ENCODE measurements around the gene CEACAM21.
"Not testable (repeated sequence)": the region's sequence is repeated elsewhere in the genome, so short reads cannot be mapped to it uniquely, and the experiment has no call there.

The CEACAM21 gene

GRCh38 chr19:41548954-41549688 lies 26.8 kb upstream of the CEACAM21 start:
- no peak for DNase-seq (ENCODE audit: low read depth in 2 of 3, low spot score in 2 of 3)

- DNase-seq (ENCODE audit: low read depth in 2 of 3, low spot score in 2 of 3), result no peak
Measured at GRCh38 chr19:41549884-41550283, 26.1 kb upstream of the CEACAM21 start.

- DNase-seq (ENCODE audit: low read depth in 2 of 3, low spot score in 2 of 3), result no peak
Measured at GRCh38 chr19:41551212-41551610, 24.8 kb upstream of the CEACAM21 start.

GRCh38 chr19:41551711-41552110 lies 24.3 kb upstream of the CEACAM21 start:
- DNase-seq (ENCODE audit: low read depth in 2 of 3, low spot score in 2 of 3), result no peak

- DNase-seq (ENCODE audit: low read depth in 2 of 3, low spot score in 2 of 3), result no peak
Measured at GRCh38 chr19:41552558-41552957, 23.4 kb upstream of the CEACAM21 start.

GRCh38 chr19:41553804-41554203 lies 22.2 kb upstream of the CEACAM21 start:
- no peak for DNase-seq (ENCODE audit: low read depth in 2 of 3, low spot score in 2 of 3)

- DNase-seq (ENCODE audit: low read depth in 2 of 3, low spot score in 2 of 3), result no peak
Measured at GRCh38 chr19:41554907-41555306, 21.1 kb upstream of the CEACAM21 start.

- DNase-seq (ENCODE audit: low read depth in 2 of 3, low spot score in 2 of 3), result no peak
Measured at GRCh38 chr19:41555748-41556147, 20.2 kb upstream of the CEACAM21 start.

- DNase-seq (ENCODE audit: low read depth in 2 of 3, low spot score in 2 of 3), result no peak
Measured at GRCh38 chr19:41563854-41564514, 12.0 kb upstream of the CEACAM21 start.

- no peak for DNase-seq (ENCODE audit: low read depth in 2 of 3, low spot score in 2 of 3)
Measured at GRCh38 chr19:41564515-41565378, 11.2 kb upstream of the CEACAM21 start.

GRCh38 chr19:41565379-41565720 lies 10.6 kb upstream of the CEACAM21 start:
- no peak for DNase-seq (ENCODE audit: low read depth in 2 of 3, low spot score in 2 of 3)

GRCh38 chr19:41566001-41566400 lies 10.0 kb upstream of the CEACAM21 start:
- no peak for DNase-seq (ENCODE audit: low read depth in 2 of 3, low spot score in 2 of 3)

- no peak for DNase-seq (ENCODE audit: low read depth in 2 of 3, low spot score in 2 of 3)
Measured at GRCh38 chr19:41569481-41570150, 6.3 kb upstream of the CEACAM21 start.

GRCh38 chr19:41570179-41570578 lies 5.8 kb upstream of the CEACAM21 start:
- no peak for DNase-seq (ENCODE audit: low read depth in 2 of 3, low spot score in 2 of 3)

- peak in 2 of 3 experiments; percentile 60 to 78 for DNase-seq (ENCODE audit: low read depth in 2 of 3, low spot score in 2 of 3)
Measured at GRCh38 chr19:41570639-41571112, 5.3 kb upstream of the CEACAM21 start.

GRCh38 chr19:41577144-41577830 lies 1.3 kb downstream of the CEACAM21 start:
- DNase-seq (ENCODE audit: low read depth in 2 of 3, low spot score in 2 of 3), result no peak

GRCh38 chr19:41577833-41578232 lies 1.9 kb downstream of the CEACAM21 start:
- no peak for DNase-seq (ENCODE audit: low read depth in 2 of 3, low spot score in 2 of 3)

- no peak for DNase-seq (ENCODE audit: low read depth in 2 of 3, low spot score in 2 of 3)
Measured at GRCh38 chr19:41578886-41579285, 2.9 kb downstream of the CEACAM21 start.

GRCh38 chr19:41581068-41581467 lies 5.1 kb downstream of the CEACAM21 start:
- not testable (repeated sequence) for DNase-seq (ENCODE audit: low read depth in 2 of 3, low spot score in 2 of 3)

- DNase-seq (ENCODE audit: low read depth in 2 of 3, low spot score in 2 of 3), result not testable (repeated sequence)
Measured at GRCh38 chr19:41582577-41583182, 6.7 kb downstream of the CEACAM21 start.

Data from activated CD8-positive, alpha-beta memory T cell treated with anti-CD3 and anti-CD28 coated beads for 48 hours (primary cell).